GM18526 (cell line): ENCODE measurements around the gene BLVRA.

Experiments
- POLR2A ChIP-seq: IDR thresholded peaks from 3 replicates; pipeline ENCODE4 v1.6.1; 2011; ENCODE audit not compliant: insufficient read length; ENCODE audit errors: extremely low read depth

The BLVRA gene

GRCh38 chr7:43747328-43748105 lies 11.0 kb upstream of the BLVRA start:
- TF ChIP-seq POLR2A, result no peak

GRCh38 chr7:43749383-43749940 lies 9.0 kb upstream of the BLVRA start:
- TF ChIP-seq POLR2A, result no peak

- no peak for TF ChIP-seq POLR2A
Measured at GRCh38 chr7:43750016-43750887, 8.2 kb upstream of the BLVRA start.

- no peak for TF ChIP-seq POLR2A
Measured at GRCh38 chr7:43752411-43752810, 6.1 kb upstream of the BLVRA start.

GRCh38 chr7:43753271-43753810 lies 5.1 kb upstream of the BLVRA start:
- no peak for TF ChIP-seq POLR2A

GRCh38 chr7:43753843-43754242 lies 4.6 kb upstream of the BLVRA start:
- no peak for TF ChIP-seq POLR2A

- no peak for TF ChIP-seq POLR2A
Measured at GRCh38 chr7:43754596-43754995, 3.9 kb upstream of the BLVRA start.

GRCh38 chr7:43756368-43757072 lies 2.0 kb upstream of the BLVRA start:
- TF ChIP-seq POLR2A, result no peak

GRCh38 chr7:43757073-43757720 lies 1.3 kb upstream of the BLVRA start:
- TF ChIP-seq POLR2A, result no peak

GRCh38 chr7:43758822-43759683 lies 573 bp downstream of the BLVRA start:
- TF ChIP-seq POLR2A, result no peak

GRCh38 chr7:43760861-43761260 lies 2.4 kb downstream of the BLVRA start:
- no peak for TF ChIP-seq POLR2A

- TF ChIP-seq POLR2A, result no peak
Measured at GRCh38 chr7:43761382-43761781, 2.9 kb downstream of the BLVRA start.

GRCh38 chr7:43761938-43762692 lies 3.6 kb downstream of the BLVRA start:
- no peak for TF ChIP-seq POLR2A
